NCI-H446 treated with DMSO at 0.1 percent for 48 hours (cell line): Measurements from ENCODE around the gene PRKAG3.
A peak's percentile ranks its signal among the peaks of the same experiment; 100 is the strongest.

Source experiments
- DNase-seq: peaks from one replicate; lab custom pipeline; 2025; lab: John Stamatoyannopoulos, UW

PRKAG3 gene

GRCh38 chr2:218831378-218831990, at the start of gene PRKAG3:
Gene PRKAG3 (minus strand): TSS chr2:218831803.
- DNase-seq = no peak

DNA sequence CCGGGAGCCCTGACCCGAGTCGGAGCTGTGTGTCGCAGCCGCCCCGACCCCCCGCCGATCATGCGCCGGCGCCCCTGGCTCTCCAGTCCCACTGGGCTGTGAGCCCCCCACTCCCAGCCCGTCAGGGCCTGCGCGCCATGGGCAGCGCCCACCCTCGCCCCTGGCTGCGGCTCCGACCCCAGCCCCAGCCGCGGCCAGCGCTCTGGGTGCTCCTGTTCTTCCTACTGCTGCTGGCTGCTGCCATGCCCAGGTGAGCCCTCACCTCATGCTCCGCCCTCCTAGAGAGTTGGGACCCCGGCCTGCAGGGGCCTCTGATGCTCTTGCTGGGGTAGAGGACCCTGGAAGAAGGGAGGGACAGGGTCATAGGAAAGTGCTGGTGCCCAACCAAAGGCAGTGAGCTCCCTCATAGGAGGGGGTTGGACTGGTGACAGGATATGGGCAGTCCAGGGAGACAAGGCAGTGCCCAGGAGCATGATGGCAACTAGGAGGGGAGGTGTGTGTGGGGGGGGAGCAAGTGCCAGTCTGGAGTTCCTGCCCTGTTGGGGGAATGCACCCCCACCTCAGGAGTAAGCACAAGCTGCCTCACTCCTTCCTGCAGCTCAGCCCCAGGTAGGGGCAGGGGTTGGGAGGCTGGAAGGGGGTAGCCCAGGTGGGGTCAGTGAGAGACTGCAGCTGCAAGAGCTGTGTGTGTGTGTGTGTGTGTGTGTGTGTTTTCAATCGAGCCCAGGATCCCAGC, 49.4 kb upstream of the PRKAG3 start:
- no peak for DNase-seq

DNA sequence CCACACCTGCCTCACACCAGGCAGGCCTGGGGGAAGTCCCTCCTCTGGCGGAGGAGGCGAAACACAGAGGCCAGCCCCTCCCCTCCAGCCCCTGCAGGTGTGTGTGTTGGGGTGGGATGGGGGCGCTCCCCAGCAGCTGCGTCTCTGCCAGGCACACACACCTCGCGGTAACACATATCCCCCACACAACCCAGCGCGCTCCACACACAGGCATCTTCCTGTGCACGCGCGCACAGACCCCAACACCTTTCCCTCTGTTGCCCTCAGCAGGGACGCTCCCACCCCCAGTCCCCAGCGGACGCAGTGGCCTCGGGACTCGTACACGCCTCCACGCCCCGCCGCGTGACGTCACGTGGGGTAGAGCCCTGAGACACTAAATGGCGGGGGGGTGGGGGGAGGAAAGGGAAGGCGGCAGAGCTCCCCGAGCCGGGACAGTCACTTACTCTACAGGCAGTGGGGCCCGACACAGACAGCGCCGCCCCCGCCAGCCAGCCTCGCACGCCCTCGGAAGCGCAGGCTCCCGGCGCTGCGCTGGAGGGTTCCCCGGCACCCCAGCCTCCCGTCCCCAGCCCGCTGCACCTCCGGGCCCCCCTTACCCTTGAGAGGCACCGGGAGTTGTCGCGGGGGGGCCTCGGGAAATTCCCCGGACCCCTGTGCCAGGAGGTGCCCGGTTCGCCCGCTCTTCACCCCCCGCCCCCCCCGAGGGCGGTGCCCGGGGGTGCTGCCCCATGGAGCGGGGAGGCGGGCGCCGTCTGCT, 48.7 kb upstream of the PRKAG3 start, which contains the start of gene WNT10A:
Gene WNT10A (plus strand): TSS at position 751 of the 757 bp plus-strand sequence. CDS start 144 bp downstream, outside the sequence.
- no peak for DNase-seq

DNA sequence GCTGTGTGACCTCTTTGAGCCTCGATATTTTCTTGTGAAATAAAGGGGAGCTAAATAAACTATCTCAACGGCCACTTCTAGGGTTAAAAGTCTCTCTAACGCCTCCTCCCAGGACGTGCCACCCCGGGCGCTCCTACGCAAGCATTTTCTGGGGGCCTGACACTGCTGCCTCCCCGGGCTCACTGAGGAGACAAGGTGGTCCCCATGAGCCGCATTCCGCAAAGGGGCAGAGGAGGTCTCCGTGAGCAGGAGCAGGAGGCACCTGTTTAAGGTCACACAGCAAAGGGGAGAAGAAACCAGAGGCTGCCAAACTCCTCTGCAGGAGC, 48.1 kb upstream of the PRKAG3 start:
- DNase-seq = no peak

- DNase-seq = no peak
These were observed 47.5 kb upstream of the PRKAG3 start for GRCh38 chr2:218878926-218879761.

DNA sequence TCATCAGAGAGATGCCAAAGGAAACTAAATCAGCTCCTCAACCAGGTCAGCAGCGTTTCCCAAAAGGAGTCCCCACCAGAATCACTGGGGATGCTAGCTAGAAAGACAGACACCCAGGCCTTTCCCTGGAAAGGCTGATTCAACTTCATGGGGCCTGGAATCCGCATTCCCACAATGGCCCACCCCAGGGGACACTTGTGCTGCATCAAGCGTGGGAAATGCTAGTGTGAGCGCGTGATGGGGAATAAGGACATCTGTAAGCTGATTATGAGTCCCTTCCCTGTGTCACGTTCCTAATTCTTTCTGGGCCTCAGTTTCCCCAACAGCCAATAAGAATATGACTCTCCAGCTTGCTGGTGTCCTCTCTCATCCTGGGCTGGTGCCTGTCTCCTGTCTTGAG, 46.9 kb upstream of the PRKAG3 start:
- DNase-seq = no peak

GRCh38 chr2:218877891-218878290, 46.3 kb upstream of the PRKAG3 start:
- no peak for DNase-seq

DNA sequence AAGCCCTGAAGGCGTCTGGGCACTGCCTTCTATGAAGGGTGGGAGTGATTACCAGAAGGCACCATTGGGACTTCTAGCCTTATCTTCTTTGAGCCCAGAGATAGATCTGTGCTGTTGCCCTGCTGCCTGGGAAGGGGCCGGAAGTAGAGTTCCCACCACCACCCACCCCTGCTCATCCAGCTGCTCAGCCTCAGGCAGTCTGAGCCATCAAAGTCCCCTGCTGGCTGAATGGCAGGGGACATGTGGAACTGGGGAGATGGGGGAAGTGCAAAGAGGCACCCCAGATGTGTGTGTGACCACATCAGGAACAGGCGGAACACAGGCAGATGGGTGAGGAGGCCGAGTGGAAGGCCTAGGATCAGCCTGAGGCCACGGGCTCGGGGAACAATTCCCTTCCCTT, 45.7 kb upstream of the PRKAG3 start:
- DNase-seq = no peak

GRCh38 chr2:218876562-218877219, 45.1 kb upstream of the PRKAG3 start:
- peak; percentile 23 for DNase-seq

DNA sequence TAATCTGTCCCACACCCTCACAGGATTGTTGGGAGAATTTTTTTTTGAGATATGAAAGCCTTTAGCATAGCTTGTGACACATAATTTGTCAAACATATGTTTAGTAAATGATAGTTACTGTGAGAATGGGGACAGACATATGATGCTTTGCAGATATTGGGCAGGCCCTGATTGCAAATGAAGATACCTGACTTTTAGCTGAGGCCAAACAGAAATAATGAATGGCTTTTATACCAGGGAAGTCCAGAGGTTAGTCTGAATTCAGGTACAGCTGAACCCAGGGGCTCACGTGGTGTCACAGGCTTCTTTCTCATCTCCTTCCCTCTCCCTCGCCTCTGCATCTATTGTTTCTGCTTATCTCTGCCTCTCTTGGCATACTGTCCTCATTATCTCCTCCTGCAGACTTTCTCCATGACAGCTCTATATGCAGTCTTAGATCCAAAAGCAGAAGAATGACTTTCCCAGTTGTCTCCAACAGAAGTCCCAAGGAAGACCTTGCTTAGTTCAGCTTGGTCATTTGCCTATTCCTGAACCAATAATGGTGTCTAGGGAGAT, 44.2 kb upstream of the PRKAG3 start:
- no peak for DNase-seq

DNA sequence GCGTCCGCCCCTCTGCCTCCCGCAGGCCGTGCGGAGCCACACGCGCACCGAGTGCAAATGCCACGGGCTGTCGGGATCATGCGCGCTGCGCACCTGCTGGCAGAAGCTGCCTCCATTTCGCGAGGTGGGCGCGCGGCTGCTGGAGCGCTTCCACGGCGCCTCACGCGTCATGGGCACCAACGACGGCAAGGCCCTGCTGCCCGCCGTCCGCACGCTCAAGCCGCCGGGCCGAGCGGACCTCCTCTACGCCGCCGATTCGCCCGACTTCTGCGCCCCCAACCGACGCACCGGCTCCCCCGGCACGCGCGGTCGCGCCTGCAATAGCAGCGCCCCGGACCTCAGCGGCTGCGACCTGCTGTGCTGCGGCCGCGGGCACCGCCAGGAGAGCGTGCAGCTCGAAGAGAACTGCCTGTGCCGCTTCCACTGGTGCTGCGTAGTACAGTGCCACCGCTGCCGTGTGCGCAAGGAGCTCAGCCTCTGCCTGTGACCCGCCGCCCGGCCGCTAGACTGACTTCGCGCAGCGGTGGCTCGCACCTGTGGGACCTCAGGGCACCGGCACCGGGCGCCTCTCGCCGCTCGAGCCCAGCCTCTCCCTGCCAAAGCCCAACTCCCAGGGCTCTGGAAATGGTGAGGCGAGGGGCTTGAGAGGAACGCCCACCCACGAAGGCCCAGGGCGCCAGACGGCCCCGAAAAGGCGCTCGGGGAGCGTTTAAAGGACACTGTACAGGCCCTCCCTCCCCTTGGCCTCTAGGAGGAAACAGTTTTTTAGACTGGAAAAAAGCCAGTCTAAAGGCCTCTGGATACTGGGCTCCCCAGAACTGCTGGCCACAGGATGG, 42.0 kb upstream of the PRKAG3 start:
- DNase-seq = no peak

GRCh38 chr2:218872645-218873358, 41.2 kb upstream of the PRKAG3 start:
- DNase-seq = no peak

GRCh38 chr2:218871345-218872302, 40.0 kb upstream of the PRKAG3 start:
- DNase-seq = no peak

DNA sequence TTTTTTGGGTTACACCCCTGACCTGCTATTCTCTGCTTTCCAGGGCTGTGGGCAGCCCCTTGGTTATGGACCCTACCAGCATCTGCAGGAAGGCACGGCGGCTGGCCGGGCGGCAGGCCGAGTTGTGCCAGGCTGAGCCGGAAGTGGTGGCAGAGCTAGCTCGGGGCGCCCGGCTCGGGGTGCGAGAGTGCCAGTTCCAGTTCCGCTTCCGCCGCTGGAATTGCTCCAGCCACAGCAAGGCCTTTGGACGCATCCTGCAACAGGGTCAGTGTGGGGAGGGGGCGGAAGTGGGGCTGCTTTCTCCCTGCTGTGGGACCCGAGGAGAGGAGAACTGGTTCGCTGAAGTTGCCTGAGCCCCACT, 39.4 kb upstream of the PRKAG3 start:
- DNase-seq = no peak

DNA sequence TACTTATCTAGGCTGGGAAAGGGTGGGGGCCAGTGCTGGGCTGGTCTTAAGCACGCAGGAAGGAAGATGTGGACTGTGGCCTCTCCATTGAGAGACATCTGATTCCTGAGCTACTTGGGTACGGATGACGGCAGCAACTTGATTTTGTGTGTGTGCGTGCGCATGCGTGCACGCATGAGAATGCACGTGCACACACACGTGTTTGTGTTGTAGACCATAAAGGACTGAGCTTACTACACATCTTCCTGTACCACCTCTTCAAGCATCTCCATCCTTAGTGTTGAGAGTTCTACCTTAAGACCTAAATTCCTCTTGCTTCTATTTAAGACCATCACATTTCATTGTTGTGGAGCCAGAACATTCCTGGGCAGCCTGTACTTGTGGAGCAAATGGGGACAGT, 37.5 kb upstream of the PRKAG3 start:
- DNase-seq = no peak

DNA sequence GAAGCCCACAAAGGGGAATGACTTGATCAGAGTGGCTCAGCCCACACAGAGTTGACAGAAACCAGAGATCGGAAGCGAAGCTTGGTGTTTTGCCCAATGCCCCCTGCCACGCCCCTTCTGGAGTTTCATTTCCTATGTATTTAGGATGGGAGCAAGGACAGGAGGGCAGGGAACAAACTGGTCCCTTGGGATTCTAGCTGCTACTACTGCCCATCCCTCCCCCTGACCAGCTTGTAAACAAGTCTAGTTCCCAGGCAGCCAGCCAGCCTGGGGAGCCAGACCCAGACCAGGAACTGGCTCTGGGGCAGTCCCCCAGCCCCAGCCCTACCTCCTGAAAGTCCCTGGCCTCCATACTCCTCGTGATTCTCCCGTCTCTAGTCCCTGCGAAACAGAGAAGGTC, 36.3 kb upstream of the PRKAG3 start:
- no peak for DNase-seq

- no peak for DNase-seq
These were observed 34.4 kb upstream of the PRKAG3 start for GRCh38 chr2:218865999-218866398.

DNA sequence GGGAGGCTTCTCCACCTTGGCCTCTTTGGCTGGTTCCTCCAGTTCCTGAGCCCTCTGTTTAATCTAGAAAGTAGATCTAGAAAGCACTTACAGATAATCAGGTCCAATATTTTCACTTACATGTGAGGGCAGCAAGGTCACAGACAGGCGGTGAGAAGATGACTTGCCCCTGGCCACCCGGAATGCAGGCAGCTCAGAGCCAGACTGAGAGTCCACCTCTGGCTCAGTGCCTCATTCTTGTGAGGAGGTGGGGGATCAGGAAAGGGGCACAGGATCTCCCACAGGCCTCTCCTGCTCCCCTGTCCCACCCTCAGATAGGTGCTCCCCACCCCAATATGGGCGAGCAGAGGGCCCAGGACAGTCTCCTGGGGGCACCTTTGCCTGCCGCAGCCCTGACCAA, 33.8 kb upstream of the PRKAG3 start:
- DNase-seq = no peak

DNA sequence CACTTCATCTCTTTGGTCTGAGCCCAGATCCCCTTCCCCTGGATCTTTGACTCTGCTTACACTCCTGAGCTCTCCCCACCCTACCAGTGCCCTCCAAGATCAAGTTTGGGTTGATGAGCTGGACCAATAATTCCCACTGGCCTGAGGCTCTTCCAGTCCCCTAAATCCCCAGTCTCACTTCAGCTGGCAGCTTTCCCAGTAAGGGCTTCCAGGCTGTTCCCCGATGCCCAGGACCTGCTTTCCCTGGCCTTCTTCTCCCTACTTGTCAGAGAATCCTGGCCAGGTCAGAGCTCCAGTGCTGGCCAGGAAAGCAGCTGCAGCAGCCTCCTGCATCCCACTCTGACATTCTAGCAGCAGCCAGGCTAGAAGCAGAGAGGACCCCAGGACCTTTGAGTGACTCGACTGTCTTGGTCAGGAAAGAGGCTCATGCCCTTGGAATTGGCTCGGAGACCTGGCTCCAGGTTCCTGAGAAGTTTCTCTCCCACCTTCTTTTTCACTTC, 31.5 kb upstream of the PRKAG3 start:
- no peak for DNase-seq
